Measurements from ENCODE around the gene MPZL2.

DNA sequence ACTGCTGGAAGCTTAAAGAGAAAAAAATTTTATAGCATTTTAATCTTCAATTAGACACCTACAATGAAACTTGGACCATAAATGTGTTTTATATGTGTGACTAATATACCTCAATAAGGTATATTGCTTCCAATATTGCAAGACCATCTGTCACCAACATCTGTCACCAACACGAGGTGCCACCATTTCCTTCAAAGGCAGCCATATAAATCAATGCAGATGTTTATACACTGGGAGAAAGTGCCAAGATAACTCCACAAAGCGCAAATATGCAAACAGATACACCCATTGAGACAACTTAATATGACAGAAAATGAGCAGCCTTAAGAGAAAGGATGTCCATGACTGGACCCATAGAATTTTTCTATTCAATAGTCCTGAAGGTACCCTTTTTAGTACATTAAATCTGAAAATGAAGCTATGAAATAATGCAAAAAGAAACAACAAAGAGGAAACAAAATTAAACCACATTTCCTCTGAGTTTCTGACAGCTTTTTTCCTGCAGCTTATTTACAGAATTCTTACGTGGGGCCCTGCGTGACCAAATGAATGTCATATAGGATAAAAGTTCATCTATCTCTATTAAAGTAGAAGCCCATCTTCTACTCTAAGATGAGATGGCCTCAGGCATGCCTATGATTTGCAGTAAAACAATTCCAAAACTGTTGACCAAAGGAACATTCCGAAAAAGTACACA is 24.4 kb downstream of the MPZL2 start:
- TF ChIP-seq, protein P1, sequence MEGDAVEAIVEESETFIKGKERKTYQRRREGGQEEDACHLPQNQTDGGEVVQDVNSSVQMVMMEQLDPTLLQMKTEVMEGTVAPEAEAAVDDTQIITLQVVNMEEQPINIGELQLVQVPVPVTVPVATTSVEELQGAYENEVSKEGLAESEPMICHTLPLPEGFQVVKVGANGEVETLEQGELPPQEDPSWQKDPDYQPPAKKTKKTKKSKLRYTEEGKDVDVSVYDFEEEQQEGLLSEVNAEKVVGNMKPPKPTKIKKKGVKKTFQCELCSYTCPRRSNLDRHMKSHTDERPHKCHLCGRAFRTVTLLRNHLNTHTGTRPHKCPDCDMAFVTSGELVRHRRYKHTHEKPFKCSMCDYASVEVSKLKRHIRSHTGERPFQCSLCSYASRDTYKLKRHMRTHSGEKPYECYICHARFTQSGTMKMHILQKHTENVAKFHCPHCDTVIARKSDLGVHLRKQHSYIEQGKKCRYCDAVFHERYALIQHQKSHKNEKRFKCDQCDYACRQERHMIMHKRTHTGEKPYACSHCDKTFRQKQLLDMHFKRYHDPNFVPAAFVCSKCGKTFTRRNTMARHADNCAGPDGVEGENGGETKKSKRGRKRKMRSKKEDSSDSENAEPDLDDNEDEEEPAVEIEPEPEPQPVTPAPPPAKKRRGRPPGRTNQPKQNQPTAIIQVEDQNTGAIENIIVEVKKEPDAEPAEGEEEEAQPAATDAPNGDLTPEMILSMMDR (IDR thresholded peaks at IDR 0.05): no peak
- TF ChIP-seq POLR2AphosphoS5 (IDR thresholded peaks at IDR 0.05; ENCODE audit: low read depth, low read length): no peak

Data from Panc1 (cell line).